HG02798 (cell line): ENCODE data around the gene CLCN1.

ENCODE experiments used
- ATAC-seq: cut with Tn5 transposase; IDR thresholded peaks from one replicate; pipeline ENCODE4 v1.9.1; 2021; ENCODE audit warnings: mild to moderate bottlenecking; ENCODE audit not compliant: unreplicated experiment, poor library complexity

The CLCN1 gene

DNA sequence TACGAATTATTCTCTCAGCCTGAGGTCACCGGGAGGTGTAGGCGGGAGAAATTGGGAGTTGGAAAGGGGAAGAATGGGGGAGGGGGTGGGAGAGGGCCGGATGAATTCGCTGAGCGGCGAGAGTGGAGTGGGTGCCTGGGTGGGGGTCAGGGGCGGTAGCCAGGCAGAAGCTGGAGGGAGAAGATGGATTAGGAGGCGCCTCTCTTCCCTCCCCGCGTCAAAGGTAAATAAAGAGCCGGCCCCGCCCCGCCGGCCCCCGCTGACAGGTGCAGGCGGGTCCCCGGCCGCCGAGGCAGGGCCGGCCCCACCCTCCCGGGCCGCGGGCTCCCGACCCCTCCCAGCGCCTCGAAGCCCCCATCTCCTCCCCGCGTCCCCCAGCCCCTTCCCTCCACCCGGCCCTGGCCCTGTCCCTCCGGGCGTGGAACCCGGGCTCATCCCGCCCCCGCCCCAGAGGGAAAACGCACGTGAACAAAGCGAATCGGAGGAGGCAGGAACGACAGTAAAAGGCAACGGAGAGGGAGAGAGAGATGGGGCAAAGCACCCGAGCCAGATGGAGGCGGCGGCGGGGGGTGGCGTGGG is 45.7 kb downstream of the CLCN1 start:
- no peak for ATAC-seq

DNA sequence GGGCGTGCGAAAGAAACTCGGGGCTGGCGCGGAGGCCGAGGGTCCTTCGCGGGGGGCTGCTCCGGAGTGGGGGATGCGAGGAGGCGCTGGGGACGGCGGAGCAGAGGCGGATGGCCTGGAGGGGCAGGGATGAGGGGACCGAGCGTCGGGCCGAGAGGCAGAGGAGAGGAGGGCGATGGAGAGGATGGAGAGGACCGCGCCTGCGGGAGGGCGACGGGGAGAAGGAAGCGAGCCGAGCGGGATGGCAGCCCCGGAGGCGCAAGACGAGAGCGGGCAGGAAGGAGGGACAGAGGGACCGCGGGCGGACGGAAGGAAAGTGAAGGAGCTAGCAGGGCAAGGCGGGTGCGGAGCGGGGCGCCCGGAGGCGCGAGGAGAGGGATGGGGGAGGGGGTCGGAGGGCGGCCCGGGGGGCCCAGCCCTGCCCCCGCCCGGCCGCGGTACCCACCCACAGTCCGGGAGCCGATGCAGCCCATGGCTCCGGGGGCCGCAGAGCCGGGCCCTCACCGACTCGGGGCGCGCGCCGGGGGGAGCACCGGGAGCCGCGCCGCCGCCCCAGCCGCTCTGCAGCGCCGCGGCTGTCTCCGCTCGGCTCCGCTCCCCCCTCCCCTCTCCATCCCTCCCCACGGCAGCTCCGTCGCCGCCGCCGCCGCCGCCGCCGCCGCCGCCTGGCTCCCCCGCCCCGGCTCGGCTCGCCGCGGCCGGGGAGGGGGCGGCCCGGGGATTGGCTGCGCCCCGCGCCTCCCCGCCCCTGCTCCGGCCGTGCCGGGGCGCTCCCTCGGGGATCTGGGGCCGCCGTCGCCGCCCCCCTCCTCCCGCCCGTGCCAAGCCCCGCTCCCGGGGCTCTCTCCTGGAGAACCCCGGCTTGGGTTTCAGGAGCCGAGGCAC is 46.5 kb downstream of the CLCN1 start, which contains the start of gene FAM131B:
FAM131B (minus strand) TSS at position 583 of the 885 bp plus-strand sequence; CDS start at position 473, 110 bp downstream.
- ATAC-seq = peak; percentile 49

- no peak for ATAC-seq
Measured at GRCh38 chr7:143363016-143363937, 47.4 kb downstream of the CLCN1 start.

DNA sequence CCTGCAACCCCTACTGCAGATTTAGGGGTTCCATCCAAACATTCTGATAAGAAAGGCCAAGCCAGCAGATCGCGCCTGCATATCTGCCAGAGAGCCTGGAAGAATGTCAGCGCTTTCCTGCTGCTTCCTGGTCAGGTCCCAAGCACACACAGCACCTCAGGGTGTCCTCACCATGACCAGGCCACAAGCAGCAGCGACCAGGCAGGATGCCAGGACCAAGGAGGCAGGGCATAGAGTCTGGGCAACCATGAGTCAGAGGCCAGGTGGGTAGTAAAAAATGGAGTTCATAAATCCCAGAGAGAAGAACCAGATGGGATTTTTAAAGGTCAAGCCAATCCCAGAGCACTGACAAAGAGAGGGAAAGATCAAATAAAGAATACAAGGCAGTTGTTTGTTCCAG is 52.1 kb downstream of the CLCN1 start:
- ATAC-seq = no peak

DNA sequence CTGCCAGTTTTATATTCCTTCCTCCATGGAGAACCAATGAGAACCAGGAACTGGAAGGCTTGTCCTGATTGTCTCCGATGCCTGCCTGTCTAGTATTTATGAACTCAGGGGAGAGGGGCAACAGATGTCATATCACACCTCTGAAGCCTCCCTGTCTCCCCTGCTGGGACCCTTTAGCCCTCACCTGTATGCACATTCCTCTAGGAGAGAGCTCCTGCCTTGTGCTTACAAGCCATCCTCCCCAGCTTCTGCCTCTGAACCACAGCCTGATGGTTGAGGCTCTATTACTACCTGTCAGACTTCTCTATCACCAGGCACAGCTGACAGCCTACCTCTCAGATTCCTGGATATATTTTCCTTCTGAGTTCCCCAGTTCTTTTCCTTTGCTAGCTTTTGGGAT is 52.5 kb downstream of the CLCN1 start:
- ATAC-seq = no peak

- no peak for ATAC-seq
Measured at GRCh38 chr7:143369678-143370651, 54.1 kb downstream of the CLCN1 start.

GRCh38 chr7:143372070-143372469 is 56.2 kb downstream of the CLCN1 start:
- no peak for ATAC-seq

- no peak for ATAC-seq
Measured at GRCh38 chr7:143373255-143373794, 57.4 kb downstream of the CLCN1 start.

- no peak for ATAC-seq
Measured at GRCh38 chr7:143374561-143374960, 58.6 kb downstream of the CLCN1 start.

- no peak for ATAC-seq
Measured at GRCh38 chr7:143375298-143376034, 59.6 kb downstream of the CLCN1 start.

DNA sequence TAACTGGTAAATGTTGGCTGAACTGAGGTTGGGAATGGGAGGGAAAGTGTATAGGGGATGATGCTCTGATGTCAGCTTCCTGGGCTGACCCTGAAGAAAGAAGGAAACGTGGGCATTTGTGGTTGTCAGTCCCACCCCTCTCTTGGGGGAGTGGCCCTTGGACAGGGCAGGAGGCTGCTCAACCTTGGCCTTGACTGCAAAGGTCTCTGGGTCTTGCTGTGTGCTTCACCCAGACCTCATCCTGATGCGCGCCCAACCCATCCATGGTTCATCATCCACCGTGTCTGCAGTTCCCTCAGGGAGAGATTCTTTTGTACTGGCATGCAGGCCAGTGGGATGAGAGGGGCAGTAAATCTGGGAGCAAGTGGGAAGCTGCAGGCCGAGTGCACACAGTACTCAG is 60.5 kb downstream of the CLCN1 start:
- no peak for ATAC-seq

GRCh38 chr7:143379611-143380259 is 63.8 kb downstream of the CLCN1 start:
- peak; percentile 6 for ATAC-seq

- peak; percentile 58 for ATAC-seq
Measured at GRCh38 chr7:143380260-143380645, 64.3 kb downstream of the CLCN1 start.

GRCh38 chr7:143380646-143381426 is 64.9 kb downstream of the CLCN1 start, which contains the start of gene ZYX:
Gene ZYX, plus strand, starts transcription at chr7:143381345. Its CDS starts 227 bp downstream, at chr7:143381572.
- peak; percentile 83 for ATAC-seq

- ATAC-seq = peak; percentile 15
Measured at GRCh38 chr7:143381427-143382125, 65.7 kb downstream of the CLCN1 start.

- no peak for ATAC-seq
Measured at GRCh38 chr7:143382126-143382790, 66.3 kb downstream of the CLCN1 start.
